RWPE2 (cell line): ENCODE measurements around the gene AMD1.

Source experiments
- ATAC-seq: fragments of 200-7000 bp; cut with Tn5 transposase; 3 replicates; pipeline ENCODE4 v1.9.1; 2021; ENCODE audit warnings: low read depth
- DNase-seq: peaks from one replicate; pipeline ENCODE4 v3.0.0-alpha.2; 2020; ENCODE audit warnings: low spot score
- H3K27ac ChIP-seq: fragments of 450-650 bp; 2 replicates; pipeline ENCODE4 v1.5.1; 2017; ENCODE audit warnings: mild to moderate bottlenecking; ENCODE audit not compliant: poor library complexity, severe bottlenecking
- H3K27me3 ChIP-seq: fragments of 250-450 bp; sonication (Bioruptor Pico); 2 replicates; pipeline ENCODE4 v1.5.1; 2021; ENCODE audit warnings: mild to moderate bottlenecking, moderate library complexity; ENCODE audit not compliant: insufficient read depth, poor library complexity, severe bottlenecking
- H3K36me3 ChIP-seq: fragments of 250-450 bp; sonication (Bioruptor Pico); 2 replicates; pipeline ENCODE4 v1.5.1; 2020; ENCODE audit warnings: low read depth, mild to moderate bottlenecking, moderate library complexity
- H3K4me1 ChIP-seq: fragments of 250-450 bp; sonication (Bioruptor Pico); 2 replicates; pipeline ENCODE4 v1.5.1; 2021; ENCODE audit warnings: mild to moderate bottlenecking, moderate library complexity; ENCODE audit not compliant: insufficient read depth, poor library complexity, severe bottlenecking
- H3K4me3 ChIP-seq: fragments of 250-450 bp; sonication (Bioruptor Pico); 2 replicates; pipeline ENCODE4 v1.5.1; 2021; ENCODE audit warnings: mild to moderate bottlenecking, moderate library complexity; ENCODE audit not compliant: severe bottlenecking
- H3K9me3 ChIP-seq: fragments of 250-450 bp; sonication (Bioruptor Pico); 2 replicates; pipeline ENCODE4 v1.5.1; 2021; ENCODE audit warnings: mild to moderate bottlenecking, moderate library complexity; ENCODE audit not compliant: severe bottlenecking
- CTCF ChIP-seq: fragments of 450-650 bp; IDR thresholded peaks from one replicate; pipeline ENCODE4 v1.5.1; 2017; ENCODE audit warnings: mild to moderate bottlenecking, moderate library complexity; ENCODE audit not compliant: poor library complexity, severe bottlenecking

AMD1 gene

GRCh38 chr6:110881546-110882273, 7.1 kb downstream of the AMD1 start:
- H3K36me3 ChIP-seq = peaks cover 63% of the 10 kb centered on the region
- no peak for TF ChIP-seq CTCF

GRCh38 chr6:110882274-110882619, 7.7 kb downstream of the AMD1 start:
- no peak for TF ChIP-seq CTCF
- Histone ChIP-seq H3K27me3 (no peaks in the 10 kb centered on the region), H3K9me3 (no peaks in the 10 kb centered on the region), H3K4me1 (peaks cover 49% of the 10 kb centered on the region), H3K36me3 (peaks cover 65% of the 10 kb centered on the region), H3K27ac (no peak overlapping the region), H3K4me3 (no peak overlapping the region)
- ATAC-seq (no peak), DNase-seq (no peak)

More at GRCh38 chr6:110881546-110882273, 7.1 kb downstream of the AMD1 start:
- no peak for ATAC-seq
- no peak for DNase-seq
- peaks cover 49% of the 10 kb centered on the region for H3K4me1 ChIP-seq
- no peaks in the 10 kb centered on the region for H3K9me3 ChIP-seq
- H3K27ac ChIP-seq = no peak overlapping the region
- no peak overlapping the region for H3K4me3 ChIP-seq
- no peaks in the 10 kb centered on the region for H3K27me3 ChIP-seq

DNA sequence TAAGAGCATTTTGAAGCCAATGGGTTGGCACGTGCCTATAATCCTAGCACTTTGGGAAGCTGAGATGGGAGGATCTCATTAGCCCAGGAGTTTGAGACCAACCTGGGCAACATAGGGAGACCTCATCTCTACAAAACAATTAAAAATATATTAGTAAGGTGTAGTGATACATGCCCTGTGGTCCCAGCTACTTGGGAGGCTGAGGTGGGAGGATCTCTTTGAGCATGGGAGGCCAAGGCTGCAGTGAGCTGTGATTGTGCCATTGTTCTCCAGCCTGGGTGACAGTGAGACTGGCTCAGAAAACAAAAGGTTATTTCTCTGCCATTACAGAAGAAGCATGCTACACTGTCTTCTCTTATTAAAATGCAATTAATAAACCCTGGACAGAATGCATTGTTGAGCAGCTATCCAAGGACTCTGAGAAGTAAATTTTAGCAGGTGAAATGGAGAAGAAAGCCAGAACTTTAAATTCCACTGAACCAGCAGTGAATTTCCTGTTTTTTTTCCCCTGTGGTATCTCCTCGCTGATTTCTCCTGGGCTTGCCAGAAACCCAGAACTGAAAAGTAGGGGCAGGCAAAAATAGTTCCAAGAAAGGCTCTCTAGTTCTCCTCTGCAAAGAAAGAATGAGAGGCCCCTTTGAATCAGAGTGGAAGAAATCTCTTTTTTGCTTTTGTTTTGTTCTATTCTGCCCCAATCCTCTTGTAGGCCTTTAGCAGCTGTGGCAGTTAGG, 8.4 kb downstream of the AMD1 start:
- peaks cover 44% of the 10 kb centered on the region for H3K4me1 ChIP-seq
- DNase-seq (no peak), ATAC-seq (no peak)
- peaks cover 72% of the 10 kb centered on the region for H3K36me3 ChIP-seq
- H3K27me3 ChIP-seq = no peaks in the 10 kb centered on the region
- no peak for TF ChIP-seq CTCF
- H3K27ac ChIP-seq = no peak overlapping the region
- no peak overlapping the region for H3K4me3 ChIP-seq
- H3K9me3 ChIP-seq = no peaks in the 10 kb centered on the region

DNA sequence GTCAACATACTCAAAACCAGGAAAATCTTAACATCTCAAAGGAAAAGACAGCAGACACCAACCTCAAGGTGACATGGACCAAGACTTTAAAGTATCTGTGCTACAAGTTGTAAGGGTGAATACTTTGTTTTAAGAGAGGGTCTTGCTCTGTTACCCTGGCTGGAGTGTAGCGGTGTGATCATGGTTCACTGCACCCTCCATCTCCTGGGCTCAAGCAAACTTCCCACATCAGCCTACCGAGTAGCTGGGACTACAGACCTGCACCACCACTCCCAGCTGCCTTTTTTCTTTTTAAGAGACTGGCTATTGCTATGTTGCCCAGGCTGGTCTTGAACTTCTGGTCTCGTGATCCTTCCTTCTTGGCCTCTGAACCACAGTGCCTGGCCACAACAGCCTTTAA, 9.7 kb downstream of the AMD1 start:
- H3K4me1 ChIP-seq = peaks cover 39% of the 10 kb centered on the region
- TF ChIP-seq CTCF = no peak
- peaks cover 78% of the 10 kb centered on the region for H3K36me3 ChIP-seq
- no peak overlapping the region for H3K4me3 ChIP-seq
- no peak overlapping the region for H3K27ac ChIP-seq
- H3K27me3 ChIP-seq = no peaks in the 10 kb centered on the region
- H3K9me3 ChIP-seq = no peaks in the 10 kb centered on the region
- DNase-seq (no peak), ATAC-seq (no peak)

GRCh38 chr6:110885526-110885925, 10.9 kb downstream of the AMD1 start:
- ATAC-seq (no peak), DNase-seq (no peak)
- Histone ChIP-seq H3K27me3 (no peaks in the 10 kb centered on the region), H3K4me3 (no peak overlapping the region), H3K4me1 (peaks cover 28% of the 10 kb centered on the region), H3K9me3 (no peaks in the 10 kb centered on the region), H3K27ac (no peak overlapping the region), H3K36me3 (peaks cover 78% of the 10 kb centered on the region)
- no peak for TF ChIP-seq CTCF
